Lung (tissue), 12 donors: ENCODE results near the gene KCNQ5. TPM values are rescaled to one million over a fixed set of nuclear protein-coding genes. Genes with fewer than 3 reads are reported as not detected.

Experiments
- ATAC-seq: fragments of 200-7000 bp; cut with Tn5 transposase; one replicate; pipeline ENCODE4 v1.9.1; 2020; ENCODE audit warnings: moderate number of reproducible peaks; ENCODE audit not compliant: insufficient read depth, low FRiP score
- DNase-seq, 3 donors: peaks; one replicate each; pipeline ENCODE4 v3.0.0-alpha.2; 2013 to 2017
- H3K27ac ChIP-seq, 2 donors: one replicate each; pipeline ENCODE4 v1.5.1; 2013; ENCODE audit warnings: mild to moderate bottlenecking in 2 of 2, moderate library complexity in 2 of 2, control low read depth in 1 of 2, inconsistent platforms in 1 of 2, low read depth in 1 of 2, low read length in 1 of 2
- H3K27me3 ChIP-seq, 3 donors: one replicate each; pipeline ENCODE4 v1.5.1; 2013; ENCODE audit warnings: low read length in 2 of 3; ENCODE audit not compliant: control insufficient read depth in 3 of 3, insufficient read depth in 3 of 3
- H3K36me3 ChIP-seq, 4 donors: one replicate each; pipeline ENCODE4 v1.5.1; 2013; ENCODE audit warnings: low read length in 4 of 4, mild to moderate bottlenecking in 1 of 4, moderate library complexity in 1 of 4; ENCODE audit not compliant: control insufficient read depth in 4 of 4, insufficient read depth in 4 of 4
- H3K4me1 ChIP-seq, 5 donors: one replicate each; pipeline ENCODE4 v1.5.1; 2013; ENCODE audit warnings: low read length in 5 of 5, mild to moderate bottlenecking in 2 of 5, moderate library complexity in 1 of 5; ENCODE audit not compliant: control insufficient read depth in 5 of 5, insufficient read depth in 5 of 5
- H3K4me3 ChIP-seq: one replicate; pipeline ENCODE4 v1.5.1; 2013; ENCODE audit warnings: mild to moderate bottlenecking, control low read depth, moderate library complexity
- H3K9ac ChIP-seq, 2 donors: one replicate each; pipeline ENCODE4 v1.5.1; 2013; ENCODE audit warnings: low read length in 2 of 2, control low read depth in 1 of 2; ENCODE audit not compliant: insufficient read depth in 1 of 2
- H3K9me3 ChIP-seq, 4 donors: one replicate each; pipeline ENCODE4 v1.5.1; 2013; ENCODE audit warnings: low read length in 3 of 4, mild to moderate bottlenecking in 1 of 4, moderate library complexity in 1 of 4; ENCODE audit not compliant: control insufficient read depth in 4 of 4, insufficient read depth in 3 of 4
- WGBS, 2 donors: extraction: QIAGEN DNeasy Blood & Tissue Kit; methylation state at CpG; one replicate each; pipeline ENCODE4 v1.1.7; 2013; 5-methylcytosine and 5-hydroxymethylcytosine counted together
- polyA plus RNA-seq, 2 donors: library from polyadenylated mRNA; stranded (reverse); fragments of 200-250 nt; gene quantifications; one replicate each; pipeline ENCODE4 v1.2.1, GENCODE V29; 2013
- total RNA-seq, 2 donors: library from RNA; depleted of rRNA in 1 of 2; stranded (reverse); fragments of >200 nt in 1 of 2; gene quantifications; one replicate each; pipeline ENCODE4 v1.2.1, GENCODE V29; 2014 to 2021
- TF ChIP-seq, protein P1 (sequence below): IDR thresholded peaks from 2 replicates; pipeline ENCODE4 v1.5.1; 2012; ENCODE audit warnings: mild to moderate bottlenecking; ENCODE audit errors: control extremely low read depth, extremely low read depth
- donor health status: control.
- donor health status: control.
- donor health status: Bipolar disorder and iron deficiency.
- donor health status: healthy.
- donor health status: DM: yes; HTN: yes; CAD: no.

KCNQ5 gene
- total and polyA plus RNA-seq, 4 donors, result 0.12 to 5.7 (median 0.46) TPM

DNA sequence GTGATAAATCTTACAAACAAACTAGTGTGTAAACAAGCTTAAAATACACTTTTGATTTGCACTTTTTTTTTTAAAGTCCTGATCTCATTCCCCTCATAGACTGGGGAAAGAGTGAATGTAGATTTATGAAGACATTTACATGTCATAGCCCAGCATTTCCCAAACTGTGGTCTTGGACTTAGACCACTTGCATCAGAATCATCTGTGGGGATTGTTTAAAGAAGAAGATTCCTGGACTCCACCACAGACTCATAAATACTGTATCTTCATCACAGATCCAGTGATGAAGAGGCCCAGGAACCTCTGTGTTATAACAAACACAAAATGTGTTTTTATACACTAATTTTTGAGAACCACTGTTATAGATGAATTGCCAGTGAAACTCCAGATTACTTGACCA lies 99.5 kb downstream of the KCNQ5 start:
- no peak overlapping the region for H3K27ac ChIP-seq
- DNase-seq, result no peak
- no peak for ATAC-seq
- no peaks in the 10 kb centered on the region for H3K27me3 ChIP-seq
- TF ChIP-seq, protein P1, sequence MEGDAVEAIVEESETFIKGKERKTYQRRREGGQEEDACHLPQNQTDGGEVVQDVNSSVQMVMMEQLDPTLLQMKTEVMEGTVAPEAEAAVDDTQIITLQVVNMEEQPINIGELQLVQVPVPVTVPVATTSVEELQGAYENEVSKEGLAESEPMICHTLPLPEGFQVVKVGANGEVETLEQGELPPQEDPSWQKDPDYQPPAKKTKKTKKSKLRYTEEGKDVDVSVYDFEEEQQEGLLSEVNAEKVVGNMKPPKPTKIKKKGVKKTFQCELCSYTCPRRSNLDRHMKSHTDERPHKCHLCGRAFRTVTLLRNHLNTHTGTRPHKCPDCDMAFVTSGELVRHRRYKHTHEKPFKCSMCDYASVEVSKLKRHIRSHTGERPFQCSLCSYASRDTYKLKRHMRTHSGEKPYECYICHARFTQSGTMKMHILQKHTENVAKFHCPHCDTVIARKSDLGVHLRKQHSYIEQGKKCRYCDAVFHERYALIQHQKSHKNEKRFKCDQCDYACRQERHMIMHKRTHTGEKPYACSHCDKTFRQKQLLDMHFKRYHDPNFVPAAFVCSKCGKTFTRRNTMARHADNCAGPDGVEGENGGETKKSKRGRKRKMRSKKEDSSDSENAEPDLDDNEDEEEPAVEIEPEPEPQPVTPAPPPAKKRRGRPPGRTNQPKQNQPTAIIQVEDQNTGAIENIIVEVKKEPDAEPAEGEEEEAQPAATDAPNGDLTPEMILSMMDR, result no peak
- H3K9ac ChIP-seq, result no peak overlapping the region
- H3K36me3 ChIP-seq, result no peaks in the 10 kb centered on the region
- H3K4me3 ChIP-seq, result no peak overlapping the region
- H3K9me3 ChIP-seq, result no peaks in the 10 kb centered on the region
- no peaks in the 10 kb centered on the region for H3K4me1 ChIP-seq

DNA sequence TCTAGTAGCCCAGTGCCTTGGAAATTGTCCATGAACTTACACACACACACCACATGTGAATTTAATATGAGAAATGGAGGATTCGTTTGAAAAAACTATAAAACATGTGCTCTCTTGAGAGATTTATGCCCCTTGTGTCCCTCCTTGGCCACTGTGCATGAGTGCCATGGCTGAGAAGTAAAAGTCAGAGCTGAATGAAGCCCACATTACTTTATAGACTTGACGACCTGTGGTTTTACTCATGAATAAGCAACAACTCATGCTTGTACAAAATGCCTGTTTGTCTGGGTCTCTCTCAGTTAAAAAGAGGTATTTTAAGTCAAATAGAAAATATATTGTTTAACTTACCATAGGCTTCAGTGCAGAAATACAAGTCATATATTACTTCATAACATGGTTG lies 102.7 kb downstream of the KCNQ5 start:
- DNase-seq, result no peak
- Histone ChIP-seq H3K36me3 (no peaks in the 10 kb centered on the region), H3K27me3 (no peaks in the 10 kb centered on the region), H3K9me3 (no peaks in the 10 kb centered on the region), H3K27ac (no peak overlapping the region), H3K9ac (no peak overlapping the region), H3K4me1 (no peaks in the 10 kb centered on the region), H3K4me3 (no peak overlapping the region)
- TF ChIP-seq, protein P1, result no peak
- 59 to 71% methylated on average over 2 of the region's 2 CpGs for WGBS, 2 donors
- ATAC-seq, result no peak

DNA sequence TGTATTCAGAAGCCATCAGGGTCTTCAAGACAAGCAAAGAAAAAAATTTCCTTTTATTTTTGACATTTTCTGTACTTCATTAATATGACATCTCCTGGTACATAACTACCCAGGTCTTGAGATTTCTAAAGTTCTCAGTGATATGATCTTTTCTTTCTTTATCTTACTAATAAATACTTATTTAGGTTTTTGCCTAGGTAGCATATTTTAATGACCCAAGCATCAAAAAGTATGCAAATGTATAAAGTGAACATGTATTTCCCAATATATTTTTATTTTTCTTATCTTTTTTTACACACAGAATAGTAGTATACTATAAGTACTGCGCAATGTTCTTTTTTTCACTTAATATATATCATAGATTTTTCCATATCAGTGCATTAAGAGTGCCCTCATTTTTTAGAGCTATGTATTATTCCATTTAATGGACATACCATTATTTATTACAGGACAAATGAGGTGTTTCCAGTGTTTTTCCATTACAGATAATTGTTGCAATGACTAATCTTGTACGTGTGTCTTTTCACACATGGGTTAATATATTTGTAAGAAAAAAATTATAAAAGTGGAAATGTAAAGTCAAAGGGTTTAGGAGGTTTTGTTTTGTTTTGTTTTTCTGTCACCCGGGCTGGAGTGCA lies 107.0 kb downstream of the KCNQ5 start:
- ATAC-seq (no peak), DNase-seq (no peak)
- no peaks in the 10 kb centered on the region for H3K9me3 ChIP-seq
- no peak overlapping the region for H3K27ac ChIP-seq
- no peak overlapping the region for H3K4me3 ChIP-seq
- H3K36me3 ChIP-seq, result no peaks in the 10 kb centered on the region
- peaks cover 0 to 6% (median 0%) of the 10 kb centered on the region in 5 donors for H3K4me1 ChIP-seq
- 89 to 93% methylated on average over 3 of the region's 3 CpGs for WGBS, 2 donors
- H3K9ac ChIP-seq, result no peak overlapping the region
- H3K27me3 ChIP-seq, result no peaks in the 10 kb centered on the region
- TF ChIP-seq, protein P1, result no peak

DNA sequence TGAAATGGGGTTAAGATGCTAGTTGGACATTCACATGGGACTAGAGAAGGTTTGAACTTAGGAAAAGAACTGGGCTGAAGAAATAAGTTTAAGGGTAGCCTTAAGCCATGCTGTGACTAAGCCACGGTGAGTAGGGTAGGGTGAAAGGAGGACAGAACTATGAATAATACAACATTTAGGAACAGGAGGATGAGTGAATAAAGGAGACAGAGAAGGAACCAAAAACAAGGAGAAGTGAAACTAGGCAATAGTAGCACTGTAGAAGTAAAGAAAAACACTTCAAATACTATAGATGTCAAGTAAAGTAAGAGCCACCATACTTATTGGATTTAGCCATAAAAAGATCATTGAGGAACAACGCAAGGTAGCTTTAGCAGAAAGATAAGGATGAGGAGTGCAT lies 111.2 kb downstream of the KCNQ5 start:
- Histone ChIP-seq H3K27me3 (no peaks in the 10 kb centered on the region), H3K9ac (no peak overlapping the region), H3K9me3 (no peaks in the 10 kb centered on the region), H3K4me1 (peaks cover 0 to 6% (median 0%) of the 10 kb centered on the region in 5 donors), H3K36me3 (no peaks in the 10 kb centered on the region), H3K4me3 (no peak overlapping the region), H3K27ac (no peak overlapping the region)
- ATAC-seq (no peak), DNase-seq (no peak)
- 84 to 89% methylated on average over 2 of the region's 2 CpGs for WGBS, 2 donors
- TF ChIP-seq, protein P1, result no peak
